HepG2 (cell line): Measurements from ENCODE around the gene PYGO2. TPM values are rescaled to one million over a fixed set of nuclear protein-coding genes. Genes with fewer than 3 reads are reported as not detected.

ENCODE experiments used
- KLF11 ChIP-seq: IDR thresholded peaks from 2 replicates; pipeline ENCODE4 v1.6.1; 2016; ENCODE audit warnings: missing compliant biosample characterization
- MIER3 ChIP-seq: IDR thresholded peaks from 2 replicates; pipeline ENCODE4 v1.6.1; 2016; ENCODE audit warnings: missing compliant biosample characterization, borderline replicate concordance
- NR3C1 ChIP-seq: sonication (generic); formaldehyde crosslinking; IDR thresholded peaks from 2 replicates; pipeline ENCODE4 v1.4.0; 2020; ENCODE audit warnings: missing genetic modification reagents
- PAX8 ChIP-seq: sonication (generic); formaldehyde crosslinking; IDR thresholded peaks from 2 replicates; pipeline ENCODE4 v1.8.0; 2022; ENCODE audit warnings: mild to moderate bottlenecking, missing genetic modification reagents, borderline replicate concordance
- PHF5A ChIP-seq: IDR thresholded peaks from one replicate; pipeline ENCODE4 v1.6.1; 2018; ENCODE audit warnings: low read depth, missing genetic modification reagents; ENCODE audit not compliant: unreplicated experiment
- RXRB ChIP-seq: IDR thresholded peaks from 2 replicates; pipeline ENCODE4 v1.6.1; 2016; ENCODE audit warnings: borderline replicate concordance, missing genetic modification reagents, missing compliant biosample characterization
- SAP130 ChIP-seq: IDR thresholded peaks from 2 replicates; pipeline ENCODE4 v1.6.1; 2016; ENCODE audit warnings: low read depth
- ZIK1 ChIP-seq: sonication (generic); formaldehyde crosslinking; IDR thresholded peaks from 2 replicates; pipeline ENCODE4 v1.5.0; 2020; ENCODE audit warnings: mild to moderate bottlenecking, low read depth, missing genetic modification reagents, borderline replicate concordance
- ZNF160 ChIP-seq: sonication (generic); formaldehyde crosslinking; IDR thresholded peaks from 2 replicates; pipeline ENCODE4 v1.8.0; 2022; ENCODE audit warnings: mild to moderate bottlenecking, inconsistent platforms, missing genetic modification reagents
- ZNF225 ChIP-seq: sonication (generic); formaldehyde crosslinking; IDR thresholded peaks from 2 replicates; pipeline ENCODE4 v1.4.0; 2020; ENCODE audit warnings: mild to moderate bottlenecking, missing genetic modification reagents
- ZNF367 ChIP-seq: sonication (generic); formaldehyde crosslinking; IDR thresholded peaks from 2 replicates; pipeline ENCODE4 v1.4.0; 2020; ENCODE audit warnings: missing genetic modification reagents, borderline replicate concordance
- ZNF468 ChIP-seq: sonication (generic); formaldehyde crosslinking; IDR thresholded peaks from 2 replicates; pipeline ENCODE4 v1.8.0; 2022; ENCODE audit warnings: mild to moderate bottlenecking, moderate library complexity, missing genetic modification reagents
- ZNF7 ChIP-seq: IDR thresholded peaks from 2 replicates; pipeline ENCODE4 v1.6.1; 2016; ENCODE audit warnings: missing biosample characterization, missing genetic modification reagents
- ZNF891 ChIP-seq: sonication (generic); formaldehyde crosslinking; IDR thresholded peaks from 2 replicates; pipeline ENCODE4 v1.5.0; 2020; ENCODE audit warnings: mild to moderate bottlenecking, missing genetic modification reagents
- polyA plus RNA-seq, 8 experiments: library from polyadenylated mRNA; depleted of rRNA in 3 of 8; stranded (reverse) in 7 of 8; unstranded in 1 of 8; fragments of >200 nt; fragmentation: Illumina TruSeq in 4 of 8; extraction: Trizol in 4 of 8; gene quantifications; 2 replicates each; pipeline versions ENCODE4 v1.2.1 to v1.2.3, GENCODE V29; 2011 to 2016; ENCODE audit warnings: low read depth in 4 of 8, missing spikeins in 1 of 8, mixed read lengths in 1 of 8; ENCODE audit not compliant: insufficient read depth in 1 of 8
- total RNA-seq, 5 experiments: library from RNA; depleted of rRNA; stranded (reverse); fragments of >200 nt; fragmentation: Illumina TruSeq; extraction: Trizol; gene quantifications; 2 replicates each; pipeline ENCODE4 v1.2.3, GENCODE V29; 2016; ENCODE audit warnings: low read depth in 1 of 5
- TF ChIP-seq, protein P1 (sequence below), 2 experiments: IDR thresholded peaks; 2 replicates each; pipeline ENCODE4 v1.6.1; 2011 to 2012; ENCODE audit warnings: low read length in 2 of 2, borderline replicate concordance in 1 of 2, low read depth in 1 of 2, mild to moderate bottlenecking in 1 of 2, moderate library complexity in 1 of 2
- TF ChIP-seq, protein P2 (sequence below): sonication (generic); formaldehyde crosslinking; IDR thresholded peaks from 2 replicates; pipeline ENCODE4 v1.9.0; 2022; ENCODE audit warnings: low read depth, missing genetic modification reagents
- TF ChIP-seq, protein P3 (sequence below): sonication (generic); formaldehyde crosslinking; IDR thresholded peaks from 2 replicates; pipeline ENCODE4 v1.4.0; 2020; ENCODE audit warnings: missing genetic modification reagents
- TF ChIP-seq, protein P4 (sequence below): sonication (generic); formaldehyde crosslinking; IDR thresholded peaks from 2 replicates; pipeline ENCODE4 v1.5.0; 2020; ENCODE audit warnings: mild to moderate bottlenecking, missing genetic modification reagents, moderate library complexity

The PYGO2 gene
- total and polyA plus RNA-seq, 2 of the 13 experiments (the other 11 are each of a cell fraction or from before 2014, with no cell fraction given): 20.3 to 21.8 TPM

DNA sequence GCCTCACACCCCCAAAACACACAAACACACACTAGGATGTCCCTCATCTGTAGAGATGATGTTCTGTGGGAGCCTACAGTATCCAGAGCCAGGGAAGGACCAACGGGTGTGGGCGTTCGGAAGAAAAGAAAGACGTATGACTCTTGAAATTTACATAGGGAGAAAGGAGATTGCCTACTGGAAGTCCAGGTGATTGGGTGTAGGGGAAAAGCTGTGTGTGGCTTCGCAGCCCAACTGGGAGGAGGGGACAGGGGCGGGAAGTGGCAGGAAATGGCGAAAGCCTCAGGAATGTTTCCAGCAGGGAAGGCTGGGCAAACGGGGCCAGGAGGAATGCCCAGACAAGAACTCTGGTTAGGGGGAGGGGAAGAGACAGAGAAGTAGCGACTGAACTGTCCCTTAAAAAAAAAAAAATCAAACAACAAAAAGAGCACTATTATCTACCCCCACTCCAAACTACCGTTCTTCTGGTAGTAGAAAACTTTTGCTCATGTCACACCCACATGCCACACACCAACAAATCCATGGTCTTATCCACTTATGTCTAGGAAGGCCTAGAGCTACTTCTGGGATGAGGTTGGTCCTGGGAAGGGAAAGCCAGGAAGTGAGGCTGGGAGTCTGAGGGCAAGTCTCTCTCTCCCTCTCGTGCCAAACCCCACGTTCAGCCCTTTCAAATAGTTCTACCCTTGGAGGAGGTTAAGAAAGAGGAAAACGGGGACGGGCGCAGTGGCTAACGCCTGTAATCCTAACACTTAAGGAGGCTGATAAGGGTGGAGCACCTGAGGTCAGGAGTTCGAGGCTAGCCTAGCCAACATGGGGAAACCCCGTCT, 11.1 kb upstream of the PYGO2 start (continued):
- TF ChIP-seq, protein P1, sequence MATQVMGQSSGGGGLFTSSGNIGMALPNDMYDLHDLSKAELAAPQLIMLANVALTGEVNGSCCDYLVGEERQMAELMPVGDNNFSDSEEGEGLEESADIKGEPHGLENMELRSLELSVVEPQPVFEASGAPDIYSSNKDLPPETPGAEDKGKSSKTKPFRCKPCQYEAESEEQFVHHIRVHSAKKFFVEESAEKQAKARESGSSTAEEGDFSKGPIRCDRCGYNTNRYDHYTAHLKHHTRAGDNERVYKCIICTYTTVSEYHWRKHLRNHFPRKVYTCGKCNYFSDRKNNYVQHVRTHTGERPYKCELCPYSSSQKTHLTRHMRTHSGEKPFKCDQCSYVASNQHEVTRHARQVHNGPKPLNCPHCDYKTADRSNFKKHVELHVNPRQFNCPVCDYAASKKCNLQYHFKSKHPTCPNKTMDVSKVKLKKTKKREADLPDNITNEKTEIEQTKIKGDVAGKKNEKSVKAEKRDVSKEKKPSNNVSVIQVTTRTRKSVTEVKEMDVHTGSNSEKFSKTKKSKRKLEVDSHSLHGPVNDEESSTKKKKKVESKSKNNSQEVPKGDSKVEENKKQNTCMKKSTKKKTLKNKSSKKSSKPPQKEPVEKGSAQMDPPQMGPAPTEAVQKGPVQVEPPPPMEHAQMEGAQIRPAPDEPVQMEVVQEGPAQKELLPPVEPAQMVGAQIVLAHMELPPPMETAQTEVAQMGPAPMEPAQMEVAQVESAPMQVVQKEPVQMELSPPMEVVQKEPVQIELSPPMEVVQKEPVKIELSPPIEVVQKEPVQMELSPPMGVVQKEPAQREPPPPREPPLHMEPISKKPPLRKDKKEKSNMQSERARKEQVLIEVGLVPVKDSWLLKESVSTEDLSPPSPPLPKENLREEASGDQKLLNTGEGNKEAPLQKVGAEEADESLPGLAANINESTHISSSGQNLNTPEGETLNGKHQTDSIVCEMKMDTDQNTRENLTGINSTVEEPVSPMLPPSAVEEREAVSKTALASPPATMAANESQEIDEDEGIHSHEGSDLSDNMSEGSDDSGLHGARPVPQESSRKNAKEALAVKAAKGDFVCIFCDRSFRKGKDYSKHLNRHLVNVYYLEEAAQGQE (IDR thresholded peaks at IDR 0.05; ENCODE audit: borderline replicate concordance in 1 of 2, low read depth in 1 of 2, low read length in 2 of 2): no peak
- TF ChIP-seq, protein P2, sequence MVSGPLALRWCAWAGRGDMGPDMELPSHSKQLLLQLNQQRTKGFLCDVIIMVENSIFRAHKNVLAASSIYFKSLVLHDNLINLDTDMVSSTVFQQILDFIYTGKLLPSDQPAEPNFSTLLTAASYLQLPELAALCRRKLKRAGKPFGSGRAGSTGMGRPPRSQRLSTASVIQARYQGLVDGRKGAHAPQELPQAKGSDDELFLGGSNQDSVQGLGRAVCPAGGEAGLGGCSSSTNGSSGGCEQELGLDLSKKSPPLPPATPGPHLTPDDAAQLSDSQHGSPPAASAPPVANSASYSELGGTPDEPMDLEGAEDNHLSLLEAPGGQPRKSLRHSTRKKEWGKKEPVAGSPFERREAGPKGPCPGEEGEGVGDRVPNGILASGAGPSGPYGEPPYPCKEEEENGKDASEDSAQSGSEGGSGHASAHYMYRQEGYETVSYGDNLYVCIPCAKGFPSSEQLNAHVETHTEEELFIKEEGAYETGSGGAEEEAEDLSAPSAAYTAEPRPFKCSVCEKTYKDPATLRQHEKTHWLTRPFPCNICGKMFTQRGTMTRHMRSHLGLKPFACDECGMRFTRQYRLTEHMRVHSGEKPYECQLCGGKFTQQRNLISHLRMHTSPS (CRISPR knock-in tag): peak; percentile 46; the same call in 1 of the 2 replicates
- TF ChIP-seq ZIK1 (CRISPR knock-in tag): no peak
- TF ChIP-seq ZNF468 (CRISPR knock-in tag): no peak
- peak; percentile 28 for TF ChIP-seq PHF5A (CRISPR knock-in tag)
- TF ChIP-seq KLF11 (CRISPR knock-in tag): 0 out of 2 replicates have a peak, but pooled peaks have one; percentile 39
- no peak; the same call in 1 of the 2 replicates for TF ChIP-seq ZNF225 (CRISPR knock-in tag)
- TF ChIP-seq, protein P3, sequence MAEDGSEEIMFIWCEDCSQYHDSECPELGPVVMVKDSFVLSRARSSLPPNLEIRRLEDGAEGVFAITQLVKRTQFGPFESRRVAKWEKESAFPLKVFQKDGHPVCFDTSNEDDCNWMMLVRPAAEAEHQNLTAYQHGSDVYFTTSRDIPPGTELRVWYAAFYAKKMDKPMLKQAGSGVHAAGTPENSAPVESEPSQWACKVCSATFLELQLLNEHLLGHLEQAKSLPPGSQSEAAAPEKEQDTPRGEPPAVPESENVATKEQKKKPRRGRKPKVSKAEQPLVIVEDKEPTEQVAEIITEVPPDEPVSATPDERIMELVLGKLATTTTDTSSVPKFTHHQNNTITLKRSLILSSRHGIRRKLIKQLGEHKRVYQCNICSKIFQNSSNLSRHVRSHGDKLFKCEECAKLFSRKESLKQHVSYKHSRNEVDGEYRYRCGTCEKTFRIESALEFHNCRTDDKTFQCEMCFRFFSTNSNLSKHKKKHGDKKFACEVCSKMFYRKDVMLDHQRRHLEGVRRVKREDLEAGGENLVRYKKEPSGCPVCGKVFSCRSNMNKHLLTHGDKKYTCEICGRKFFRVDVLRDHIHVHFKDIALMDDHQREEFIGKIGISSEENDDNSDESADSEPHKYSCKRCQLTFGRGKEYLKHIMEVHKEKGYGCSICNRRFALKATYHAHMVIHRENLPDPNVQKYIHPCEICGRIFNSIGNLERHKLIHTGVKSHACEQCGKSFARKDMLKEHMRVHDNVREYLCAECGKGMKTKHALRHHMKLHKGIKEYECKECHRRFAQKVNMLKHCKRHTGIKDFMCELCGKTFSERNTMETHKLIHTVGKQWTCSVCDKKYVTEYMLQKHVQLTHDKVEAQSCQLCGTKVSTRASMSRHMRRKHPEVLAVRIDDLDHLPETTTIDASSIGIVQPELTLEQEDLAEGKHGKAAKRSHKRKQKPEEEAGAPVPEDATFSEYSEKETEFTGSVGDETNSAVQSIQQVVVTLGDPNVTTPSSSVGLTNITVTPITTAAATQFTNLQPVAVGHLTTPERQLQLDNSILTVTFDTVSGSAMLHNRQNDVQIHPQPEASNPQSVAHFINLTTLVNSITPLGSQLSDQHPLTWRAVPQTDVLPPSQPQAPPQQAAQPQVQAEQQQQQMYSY (CRISPR knock-in tag): peak; percentile 39; the same call in 1 of the 2 replicates
- TF ChIP-seq ZNF367 (CRISPR knock-in tag): no peak
- no peak for TF ChIP-seq ZNF891 (CRISPR knock-in tag)
- TF ChIP-seq ZNF7: no peak
- TF ChIP-seq ZNF160 (CRISPR knock-in tag): 0 out of 2 replicates have a peak, but pooled peaks have one; percentile 6
- peak; percentile 90 for TF ChIP-seq SAP130 (CRISPR knock-in tag)
- TF ChIP-seq, protein P4, sequence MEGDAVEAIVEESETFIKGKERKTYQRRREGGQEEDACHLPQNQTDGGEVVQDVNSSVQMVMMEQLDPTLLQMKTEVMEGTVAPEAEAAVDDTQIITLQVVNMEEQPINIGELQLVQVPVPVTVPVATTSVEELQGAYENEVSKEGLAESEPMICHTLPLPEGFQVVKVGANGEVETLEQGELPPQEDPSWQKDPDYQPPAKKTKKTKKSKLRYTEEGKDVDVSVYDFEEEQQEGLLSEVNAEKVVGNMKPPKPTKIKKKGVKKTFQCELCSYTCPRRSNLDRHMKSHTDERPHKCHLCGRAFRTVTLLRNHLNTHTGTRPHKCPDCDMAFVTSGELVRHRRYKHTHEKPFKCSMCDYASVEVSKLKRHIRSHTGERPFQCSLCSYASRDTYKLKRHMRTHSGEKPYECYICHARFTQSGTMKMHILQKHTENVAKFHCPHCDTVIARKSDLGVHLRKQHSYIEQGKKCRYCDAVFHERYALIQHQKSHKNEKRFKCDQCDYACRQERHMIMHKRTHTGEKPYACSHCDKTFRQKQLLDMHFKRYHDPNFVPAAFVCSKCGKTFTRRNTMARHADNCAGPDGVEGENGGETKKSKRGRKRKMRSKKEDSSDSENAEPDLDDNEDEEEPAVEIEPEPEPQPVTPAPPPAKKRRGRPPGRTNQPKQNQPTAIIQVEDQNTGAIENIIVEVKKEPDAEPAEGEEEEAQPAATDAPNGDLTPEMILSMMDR (CRISPR knock-in tag): no peak
- peak; percentile 59; the same call in 1 of the 2 replicates for TF ChIP-seq MIER3 (CRISPR knock-in tag)
- peak; percentile 74 for TF ChIP-seq RXRB (CRISPR knock-in tag)
- TF ChIP-seq NR3C1 (CRISPR knock-in tag): no peak
- no peak for TF ChIP-seq PAX8 (CRISPR knock-in tag)
